NCI-H128 (cell line): ENCODE data around the gene SWAP70.

Experiments used
- DNase-seq: peaks from one replicate; lab custom pipeline; 2025; ENCODE audit not compliant: unreplicated experiment; lab: John Stamatoyannopoulos, UW

SWAP70 gene

GRCh38 chr11:9651481-9651880 lies 12.4 kb upstream of the SWAP70 start:
- DNase-seq = no peak

GRCh38 chr11:9651899-9652748 lies 11.8 kb upstream of the SWAP70 start:
- no peak for DNase-seq

- no peak for DNase-seq
Observed at GRCh38 chr11:9653871-9654270, 10.0 kb upstream of the SWAP70 start.

GRCh38 chr11:9656864-9657263 lies 7.0 kb upstream of the SWAP70 start:
- no peak for DNase-seq

GRCh38 chr11:9657531-9657930 lies 6.3 kb upstream of the SWAP70 start:
- DNase-seq = no peak

GRCh38 chr11:9660886-9661285 lies 3.0 kb upstream of the SWAP70 start:
- DNase-seq = no peak

GRCh38 chr11:9662273-9662672 lies 1.6 kb upstream of the SWAP70 start:
- DNase-seq = no peak

- DNase-seq = no peak
Observed at GRCh38 chr11:9664276-9665171, 647 bp downstream of the SWAP70 start.

- DNase-seq = no peak
Observed at GRCh38 chr11:9665749-9666148, 1.9 kb downstream of the SWAP70 start.

GRCh38 chr11:9669954-9670353 lies 6.1 kb downstream of the SWAP70 start:
- DNase-seq = no peak

GRCh38 chr11:9672288-9672916 lies 8.5 kb downstream of the SWAP70 start:
- no peak for DNase-seq

- no peak for DNase-seq
Observed at GRCh38 chr11:9672918-9673317, 9.0 kb downstream of the SWAP70 start.

- DNase-seq = no peak
Observed at GRCh38 chr11:9675691-9676090, 11.8 kb downstream of the SWAP70 start.

- no peak for DNase-seq
Observed at GRCh38 chr11:9677951-9678350, 14.1 kb downstream of the SWAP70 start.

- DNase-seq = no peak
Observed at GRCh38 chr11:9678576-9678975, 14.7 kb downstream of the SWAP70 start.

GRCh38 chr11:9680028-9680427 lies 16.2 kb downstream of the SWAP70 start:
- no peak for DNase-seq

- DNase-seq = no peak
Observed at GRCh38 chr11:9681583-9682372, 17.9 kb downstream of the SWAP70 start.

GRCh38 chr11:9687711-9688477 lies 24.0 kb downstream of the SWAP70 start:
- no peak for DNase-seq

GRCh38 chr11:9688716-9689511 lies 25.0 kb downstream of the SWAP70 start:
- DNase-seq = no peak
